Measurements from ENCODE around the gene GLI3. TPM values are rescaled to one million over a fixed set of nuclear protein-coding genes. Genes with fewer than 3 reads are reported as not detected.
A peak's percentile ranks its signal among the peaks of the same experiment; 100 is the strongest.

GLI3 gene
- total and polyA plus RNA-seq, 2 donors from 2014 or later = 0.92 to 11.1 TPM

- FAIRE-seq = no peak
- intact Hi-C loops (cut with DNase I) = no loop called here
These were observed 10.0 kb downstream of the GLI3 start for GRCh38 chr7:42227021-42227420.

GRCh38 chr7:42226354-42226941, 10.6 kb downstream of the GLI3 start:
- no peak for FAIRE-seq
- no peaks in the 10 kb centered on the region for H3K9me3 ChIP-seq (ENCODE audit: control insufficient read depth in 2 of 3, insufficient read depth in 1 of 3, low read length in 3 of 3)
- no peak overlapping the region for H3K9ac ChIP-seq (ENCODE audit: low read length in 3 of 3)
- H3K36me3 ChIP-seq (ENCODE audit: control insufficient read depth in 2 of 3, insufficient read depth in 3 of 3, low read length in 3 of 3) = no peaks in the 10 kb centered on the region
- H3K4me1 ChIP-seq (ENCODE audit: control insufficient read depth in 2 of 3, insufficient read depth in 2 of 3, low read depth in 1 of 3, low read length in 3 of 3) = peaks cover 0 to 9% (median 0%) of the 10 kb centered on the region in 3 donors
- intact Hi-C loops (cut with DNase I) = no loop called here
- H3K4me3 ChIP-seq (ENCODE audit: low read length in 3 of 3) = no peak overlapping the region
- no peak overlapping the region for H3K27ac ChIP-seq (ENCODE audit: low read depth in 2 of 2, low read length in 2 of 2)
- no peaks in the 10 kb centered on the region for H3K27me3 ChIP-seq (ENCODE audit: control insufficient read depth, insufficient read depth, low read length)
- DNase-seq = peak in 3 of 5 donors; percentile 35 to 66 (median 66)
- no peak for TF ChIP-seq CTCF (IDR thresholded peaks at IDR 0.05; ENCODE audit: borderline replicate concordance, extremely low read depth, insufficient read depth)

More at GRCh38 chr7:42227021-42227420, 10.0 kb downstream of the GLI3 start:
- Histone ChIP-seq H3K4me3 (ENCODE audit: low read length in 3 of 3) (no peak overlapping the region), H3K36me3 (ENCODE audit: control insufficient read depth in 2 of 3, insufficient read depth in 3 of 3, low read length in 3 of 3) (no peaks in the 10 kb centered on the region), H3K9ac (ENCODE audit: low read length in 3 of 3) (no peak overlapping the region), H3K4me1 (ENCODE audit: control insufficient read depth in 2 of 3, insufficient read depth in 2 of 3, low read depth in 1 of 3, low read length in 3 of 3) (peaks cover 0 to 9% (median 0%) of the 10 kb centered on the region in 3 donors), H3K9me3 (ENCODE audit: control insufficient read depth in 2 of 3, insufficient read depth in 1 of 3, low read length in 3 of 3) (no peaks in the 10 kb centered on the region), H3K27ac (ENCODE audit: low read depth in 2 of 2, low read length in 2 of 2) (no peak overlapping the region), H3K27me3 (ENCODE audit: control insufficient read depth, insufficient read depth, low read length) (no peaks in the 10 kb centered on the region)
- no peak for TF ChIP-seq CTCF (IDR thresholded peaks at IDR 0.05; ENCODE audit: borderline replicate concordance, extremely low read depth, insufficient read depth)
- peak in 2 of 5 donors; percentile 34 to 45 for DNase-seq

GRCh38 chr7:42224391-42225003, 12.5 kb downstream of the GLI3 start:
- H3K36me3 ChIP-seq (ENCODE audit: control insufficient read depth in 2 of 3, insufficient read depth in 3 of 3, low read length in 3 of 3) = no peaks in the 10 kb centered on the region
- DNase-seq = no peak
- FAIRE-seq = no peak
- H3K9ac ChIP-seq (ENCODE audit: low read length in 3 of 3) = no peak overlapping the region
- peaks cover 0 to 9% (median 0%) of the 10 kb centered on the region in 3 donors for H3K4me1 ChIP-seq (ENCODE audit: control insufficient read depth in 2 of 3, insufficient read depth in 2 of 3, low read depth in 1 of 3, low read length in 3 of 3)
- no peaks in the 10 kb centered on the region for H3K27me3 ChIP-seq (ENCODE audit: control insufficient read depth, insufficient read depth, low read length)
- H3K27ac ChIP-seq (ENCODE audit: low read depth in 2 of 2, low read length in 2 of 2) = no peak overlapping the region
- intact Hi-C loops (cut with DNase I) = no loop called here
- no peak overlapping the region for H3K4me3 ChIP-seq (ENCODE audit: low read length in 3 of 3)
- TF ChIP-seq CTCF (IDR thresholded peaks at IDR 0.05; ENCODE audit: borderline replicate concordance, extremely low read depth, insufficient read depth) = no peak
- H3K9me3 ChIP-seq (ENCODE audit: control insufficient read depth in 2 of 3, insufficient read depth in 1 of 3, low read length in 3 of 3) = no peaks in the 10 kb centered on the region

Data from kidney (tissue), 14 donors.